ENCODE data around the gene NDUFV3. TPM values are rescaled to one million over a fixed set of nuclear protein-coding genes. Genes with fewer than 3 reads are reported as not detected.

Gene NDUFV3
- total and polyA plus RNA-seq, 2 of the 8 experiments (the other 6 are each of a cell fraction or from before 2014, with no cell fraction given), result 17.0 to 44.4 TPM

- TF ChIP-seq CHD7 (IDR thresholded peaks at IDR 0.05; ENCODE audit: insufficient replicate concordance, low read length) (no peak), TAF7 (optimal IDR thresholded peaks at IDR 0.05; ENCODE audit: borderline replicate concordance, low read depth, low read length) (no peak), RNF2 (IDR thresholded peaks at IDR 0.05; ENCODE audit: borderline replicate concordance, low read depth, low read length, missing control alignments, poor library complexity, severe bottlenecking) (no peak), FOSL1 (IDR thresholded peaks at IDR 0.05; ENCODE audit: insufficient read depth, low read depth, low read length) (no peak), NRF1 (IDR thresholded peaks at IDR 0.05; ENCODE audit: low read depth, low read length) (no peak), SAP30 (IDR thresholded peaks at IDR 0.05; ENCODE audit: insufficient read depth, insufficient replicate concordance, low read length) (no peak), PHF8 (conservative IDR thresholded peaks at IDR 0.05; ENCODE audit: low read depth, low read length) (no peak), RAD21 (IDR thresholded peaks at IDR 0.05 in 1 of 2, conservative IDR thresholded peaks at IDR 0.05 in 1 of 2; ENCODE audit: low read depth in 2 of 2, low read length in 2 of 2) (no peak)
Observed at GRCh38 chr21:42929969-42930368, 36.9 kb downstream of the NDUFV3 start (continued).

All from H1 (cell line).